22Rv1 (cell line): ENCODE measurements around the gene ZNF263.
"Not testable (repeated sequence)": the region's sequence is repeated elsewhere in the genome, so short reads cannot be mapped to it uniquely, and the experiment has no call there.

Source experiments
- CTCF ChIP-seq: fragments of 450-650 bp; IDR thresholded peaks from 2 replicates; pipeline ENCODE4 v1.5.1; 2017; ENCODE audit warnings: mild to moderate bottlenecking
- ZFX ChIP-seq: fragments of 450-650 bp; IDR thresholded peaks from 2 replicates; pipeline ENCODE4 v1.6.1; 2017; ENCODE audit warnings: antibody characterized with exemption, borderline replicate concordance

- TF ChIP-seq CTCF, ZFX: not testable (repeated sequence)
These were observed 12.0 kb upstream of the ZNF263 start for GRCh38 chr16:3271281-3271680.
